GM23338 (cell line): Measurements from ENCODE around the gene PSMA2. TPM values are rescaled to one million over a fixed set of nuclear protein-coding genes. Genes with fewer than 3 reads are reported as not detected.

ENCODE experiments used
- ATAC-seq: fragments of 200-7000 bp; cut with Tn5 transposase; 3 replicates; pipeline ENCODE4 v1.9.1; 2020
- DNase-seq: peaks from one replicate; pipeline ENCODE4 v3.0.0-alpha.2; 2015; ENCODE audit warnings: low spot score
- H2AFZ ChIP-seq: fragments of 200-600 bp; sonication (generic); 2 replicates; pipeline ENCODE4 v1.8.0; 2016; ENCODE audit warnings: antibody characterized with exemption, mild to moderate bottlenecking, moderate library complexity
- H3F3A ChIP-seq: fragments of 200-600 bp; sonication (generic); replicated peaks from 2 replicates; pipeline ENCODE4 v1.8.0; 2017; ENCODE audit warnings: antibody characterized with exemption, mixed run types, low read depth
- H3K27ac ChIP-seq: fragments of 200-600 bp; sonication (generic); 2 replicates; pipeline ENCODE4 v1.6.1; 2016; ENCODE audit warnings: low read depth
- H3K27me3 ChIP-seq: fragments of 200-600 bp; sonication (generic); 2 replicates; pipeline ENCODE4 v1.8.0; 2016; ENCODE audit warnings: mild to moderate bottlenecking, mixed run types, moderate library complexity; ENCODE audit not compliant: insufficient read depth
- H3K36me3 ChIP-seq: fragments of 200-600 bp; sonication (generic); 2 replicates; pipeline ENCODE4 v1.8.0; 2016; ENCODE audit warnings: mild to moderate bottlenecking; ENCODE audit not compliant: insufficient read depth
- H3K4me1 ChIP-seq: fragments of 200-600 bp; sonication (generic); 2 replicates; pipeline ENCODE4 v1.8.0; 2016; ENCODE audit warnings: mild to moderate bottlenecking, moderate library complexity; ENCODE audit not compliant: insufficient read depth
- H3K4me2 ChIP-seq: fragments of 200-600 bp; sonication (generic); 2 replicates; pipeline ENCODE4 v1.7.1; 2017; ENCODE audit warnings: mixed run types
- H3K4me3 ChIP-seq: fragments of 200-600 bp; sonication (generic); 2 replicates; pipeline ENCODE4 v1.6.1; 2016; ENCODE audit warnings: mixed run types
- H3K79me2 ChIP-seq: fragments of 200-600 bp; sonication (generic); replicated peaks from 2 replicates; pipeline ENCODE4 v1.8.0; 2017; ENCODE audit warnings: mild to moderate bottlenecking; ENCODE audit not compliant: insufficient read depth
- H3K9me2 ChIP-seq: fragments of 200-600 bp; sonication (generic); 2 replicates; pipeline ENCODE4 v1.8.0; 2017; ENCODE audit not compliant: insufficient read depth
- H4K20me1 ChIP-seq: fragments of 200-600 bp; sonication (generic); replicated peaks from 2 replicates; pipeline ENCODE4 v1.8.0; 2017; ENCODE audit warnings: mild to moderate bottlenecking; ENCODE audit not compliant: insufficient read depth
- H3K27ac Mint-ChIP-seq: 2 replicates; pipeline ENCODE4 v1.8.0; 2020; ENCODE audit warnings: inconsistent platforms, mild to moderate bottlenecking, moderate library complexity, mixed read lengths
- H3K27me3 Mint-ChIP-seq: 3 replicates; pipeline ENCODE4 v1.8.0; 2022; ENCODE audit warnings: low read depth, mild to moderate bottlenecking, moderate library complexity, mixed read lengths, inconsistent platforms; ENCODE audit not compliant: insufficient read depth, poor library complexity
- H3K36me3 Mint-ChIP-seq: 3 replicates; pipeline ENCODE4 v1.8.0; 2021; ENCODE audit warnings: low read depth, mild to moderate bottlenecking, inconsistent platforms, moderate library complexity, mixed read lengths
- H3K4me1 Mint-ChIP-seq: 3 replicates; pipeline ENCODE4 v1.8.0; 2020; ENCODE audit warnings: mild to moderate bottlenecking, inconsistent platforms, mixed read lengths
- H3K4me3 Mint-ChIP-seq: 3 replicates; pipeline ENCODE4 v1.8.0; 2021; ENCODE audit warnings: moderate library complexity, mild to moderate bottlenecking, inconsistent platforms, mixed read lengths
- H3K9me3 Mint-ChIP-seq: 3 replicates; pipeline ENCODE4 v1.8.0; 2020; ENCODE audit warnings: moderate library complexity, mild to moderate bottlenecking, inconsistent platforms, mixed read lengths
- CREB1 ChIP-seq: fragments of 250-450 bp; sonication (Bioruptor Pico); IDR thresholded peaks from 2 replicates; pipeline ENCODE4 v1.5.0; 2020; ENCODE audit warnings: low read depth, mild to moderate bottlenecking, moderate library complexity
- EZH2 ChIP-seq: fragments of 200-600 bp; sonication (generic); IDR thresholded peaks from one replicate; pipeline ENCODE4 v1.8.0; 2017; ENCODE audit warnings: antibody characterized with exemption, mild to moderate bottlenecking, low read depth; ENCODE audit not compliant: unreplicated experiment
- JUNB ChIP-seq: IDR thresholded peaks from one replicate; pipeline ENCODE4 v1.6.1; 2016; ENCODE audit warnings: antibody characterized with exemption; ENCODE audit not compliant: unreplicated experiment
- NANOG ChIP-seq: IDR thresholded peaks from 2 replicates; pipeline ENCODE4 v1.6.1; 2016; ENCODE audit warnings: antibody characterized with exemption, borderline replicate concordance
- POLR2AphosphoS5 ChIP-seq: IDR thresholded peaks from 2 replicates; pipeline ENCODE4 v1.6.1; 2016; ENCODE audit warnings: antibody characterized with exemption, low read depth
- STAT1 ChIP-seq: IDR thresholded peaks from one replicate; pipeline ENCODE4 v1.6.1; 2016; ENCODE audit warnings: antibody characterized with exemption; ENCODE audit not compliant: unreplicated experiment
- ZNF114 ChIP-seq: fragments of 250-450 bp; sonication (Bioruptor Pico); IDR thresholded peaks from 2 replicates; pipeline ENCODE4 v1.5.0; 2020; ENCODE audit warnings: mild to moderate bottlenecking, moderate library complexity
- ZNF462 ChIP-seq: fragments of 250-450 bp; sonication (Bioruptor Pico); IDR thresholded peaks from 2 replicates; pipeline ENCODE4 v1.5.0; 2020; ENCODE audit warnings: mild to moderate bottlenecking, moderate library complexity
- polyA plus RNA-seq: library from polyadenylated mRNA; unstranded; fragments of >200 nt; fragmentation: Nextera tagmentation; extraction: Ambion mirVana; gene quantifications from 2 replicates; pipeline ENCODE4 v1.2.1, GENCODE V29; 2016
- total RNA-seq: library from RNA; depleted of rRNA; stranded (reverse); fragments of >200 nt; shearing (Covaris generic); gene quantifications from 2 replicates; pipeline ENCODE4 v1.2.3, GENCODE V29; 2014
- TF ChIP-seq, protein P1 (sequence below), 2 experiments: fragments of 200-600 bp in 1 of 2; sonication (generic) in 1 of 2; conservative IDR thresholded peaks; 2 replicates each; pipeline versions ENCODE4 v1.5.1 to v1.6.1; 2016 to 2017; ENCODE audit warnings: antibody characterized with exemption in 2 of 2, low read depth in 2 of 2, mild to moderate bottlenecking in 2 of 2, moderate library complexity in 1 of 2

PSMA2 gene
- total and polyA plus RNA-seq, 2 experiments from 2014 or later = 178 to 678 TPM

- no peak for TF ChIP-seq ZNF462 (CRISPR knock-in tag)
Measured at GRCh38 chr7:42928754-42929153, 3.2 kb downstream of the PSMA2 start (continued).

DNA sequence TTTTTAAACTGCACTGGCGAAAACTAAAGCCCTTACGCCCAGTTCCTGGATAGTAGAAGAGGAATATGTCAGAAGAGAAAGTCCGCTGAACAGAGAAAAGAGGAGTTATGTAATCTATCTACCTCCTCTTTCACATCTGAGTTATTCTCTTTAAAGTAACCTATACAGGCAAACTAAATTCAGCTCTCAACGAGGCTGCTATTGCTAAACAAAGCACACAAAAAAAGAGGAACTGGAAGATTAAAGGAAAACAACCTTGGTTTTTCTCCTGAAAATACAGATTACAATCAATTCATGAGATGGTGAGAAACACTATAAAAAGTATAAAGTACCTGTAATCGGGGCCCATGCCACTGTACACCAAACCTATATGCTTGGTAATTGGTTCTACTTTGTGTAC lies 5.8 kb downstream of the PSMA2 start:
- no peak for ATAC-seq
- Mint-ChIP-seq H3K4me1 (peaks cover 14% of the 10 kb centered on the region; the same call in 2 of the 3 replicates), H3K27ac (no peak overlapping the region), H3K9me3 (no peaks in the 10 kb centered on the region), H3K36me3 (peaks cover 62% of the 10 kb centered on the region), H3K27me3 (peaks cover 2% of the 10 kb centered on the region), H3K4me3 (no peak overlapping the region)
- peaks cover 59% of the 10 kb centered on the region for H3K36me3 ChIP-seq
- H3F3A ChIP-seq = no peaks in the 10 kb centered on the region
- peaks cover 69% of the 10 kb centered on the region for H3K79me2 ChIP-seq
- no peak overlapping the region for H3K27ac ChIP-seq
- H3K27me3 ChIP-seq = no peaks in the 10 kb centered on the region
- no peak overlapping the region for H2AFZ ChIP-seq
- H3K4me2 ChIP-seq = no peak overlapping the region
- H3K4me1 ChIP-seq = peaks cover 9% of the 10 kb centered on the region
- no peak overlapping the region for H3K4me3 ChIP-seq
- no peaks in the 10 kb centered on the region for H3K9me2 ChIP-seq
- peaks cover 64% of the 10 kb centered on the region for H4K20me1 ChIP-seq
- no peak for DNase-seq
- TF ChIP-seq CREB1 (no peak), NANOG (no peak), ZNF114 (CRISPR knock-in tag) (no peak), POLR2AphosphoS5 (no peak), JUNB (no peak), EZH2 (no peak), STAT1 (no peak), ZNF462 (CRISPR knock-in tag) (no peak)
- TF ChIP-seq, protein P1, sequence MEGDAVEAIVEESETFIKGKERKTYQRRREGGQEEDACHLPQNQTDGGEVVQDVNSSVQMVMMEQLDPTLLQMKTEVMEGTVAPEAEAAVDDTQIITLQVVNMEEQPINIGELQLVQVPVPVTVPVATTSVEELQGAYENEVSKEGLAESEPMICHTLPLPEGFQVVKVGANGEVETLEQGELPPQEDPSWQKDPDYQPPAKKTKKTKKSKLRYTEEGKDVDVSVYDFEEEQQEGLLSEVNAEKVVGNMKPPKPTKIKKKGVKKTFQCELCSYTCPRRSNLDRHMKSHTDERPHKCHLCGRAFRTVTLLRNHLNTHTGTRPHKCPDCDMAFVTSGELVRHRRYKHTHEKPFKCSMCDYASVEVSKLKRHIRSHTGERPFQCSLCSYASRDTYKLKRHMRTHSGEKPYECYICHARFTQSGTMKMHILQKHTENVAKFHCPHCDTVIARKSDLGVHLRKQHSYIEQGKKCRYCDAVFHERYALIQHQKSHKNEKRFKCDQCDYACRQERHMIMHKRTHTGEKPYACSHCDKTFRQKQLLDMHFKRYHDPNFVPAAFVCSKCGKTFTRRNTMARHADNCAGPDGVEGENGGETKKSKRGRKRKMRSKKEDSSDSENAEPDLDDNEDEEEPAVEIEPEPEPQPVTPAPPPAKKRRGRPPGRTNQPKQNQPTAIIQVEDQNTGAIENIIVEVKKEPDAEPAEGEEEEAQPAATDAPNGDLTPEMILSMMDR (conservative IDR thresholded peaks at IDR 0.05; ENCODE audit: low read depth in 2 of 2) = no peak
